K562 (cell line): Measurements from ENCODE around the gene MAZ. TPM values are rescaled to one million over a fixed set of nuclear protein-coding genes. Genes with fewer than 3 reads are reported as not detected.

ENCODE experiments used
- AFF1 ChIP-seq, 2 experiments: fragments of 450-650 bp; IDR thresholded peaks; 2 replicates each; pipeline ENCODE4 v1.6.1; 2018; ENCODE audit warnings: mild to moderate bottlenecking in 2 of 2, low read depth in 1 of 2; ENCODE audit not compliant: partially characterized antibody in 2 of 2
- CHD1 ChIP-seq: fragments of 200-600 bp; sonication (generic); IDR thresholded peaks from one replicate; pipeline ENCODE4 v1.6.1; 2012; ENCODE audit warnings: mild to moderate bottlenecking, moderate library complexity, low read length, inconsistent platforms
- E2F3 ChIP-seq: fragments of 250-450 bp; sonication (Bioruptor Pico); IDR thresholded peaks from 2 replicates; pipeline ENCODE4 v1.4.0; 2020; ENCODE audit warnings: mild to moderate bottlenecking
- FOXJ2 ChIP-seq: fragments of 200-800 bp; sonication (Bioruptor generic); IDR thresholded peaks from 2 replicates; pipeline ENCODE4 v1.6.1; 2016; ENCODE audit warnings: missing genetic modification characterization, missing compliant biosample characterization
- GTF2F1 ChIP-seq: IDR thresholded peaks from 2 replicates; pipeline ENCODE4 v1.6.1; 2011; ENCODE audit warnings: low read depth, low read length, improper control_type of control experiment
- KDM1A ChIP-seq, 2 experiments: fragments of 450-650 bp; IDR thresholded peaks; 2 replicates each; pipeline ENCODE4 v1.6.1; 2016; ENCODE audit warnings: mild to moderate bottlenecking in 2 of 2
- MIER1 ChIP-seq: fragments of 450-650 bp; IDR thresholded peaks from 2 replicates; pipeline ENCODE4 v1.6.1; 2016; ENCODE audit warnings: antibody characterized with exemption, mild to moderate bottlenecking, low read depth
- MYBL2 ChIP-seq, 2 experiments: fragments of 450-650 bp in 1 of 2; sonication (generic) in 1 of 2; formaldehyde crosslinking in 1 of 2; IDR thresholded peaks; 2 replicates each; pipeline versions ENCODE4 v1.6.1 to v1.8.1; 2017 to 2022; ENCODE audit warnings: borderline replicate concordance in 1 of 2, inconsistent platforms in 1 of 2, low read depth in 1 of 2, mild to moderate bottlenecking in 1 of 2, missing genetic modification reagents in 1 of 2, moderate library complexity in 1 of 2
- NFRKB ChIP-seq: fragments of 450-650 bp; IDR thresholded peaks from 2 replicates; pipeline ENCODE4 v1.6.1; 2016; ENCODE audit warnings: low read depth
- PTTG1 ChIP-seq: fragments of 450-650 bp; IDR thresholded peaks from 2 replicates; pipeline ENCODE4 v1.6.1; 2016; ENCODE audit warnings: low read depth, mild to moderate bottlenecking, missing genetic modification characterization, missing compliant biosample characterization
- RNF219 ChIP-seq: fragments of 250-450 bp; sonication (Bioruptor Pico); IDR thresholded peaks from 2 replicates; pipeline ENCODE4 v1.5.0; 2022; ENCODE audit warnings: mild to moderate bottlenecking
- SMAD2 ChIP-seq: fragments of 150-350 bp; IDR thresholded peaks from 2 replicates; pipeline ENCODE4 v1.6.1; 2014; ENCODE audit warnings: low read depth, mild to moderate bottlenecking, low read length
- USF1 ChIP-seq: sonication (generic); formaldehyde crosslinking; IDR thresholded peaks from 2 replicates; pipeline ENCODE4 v1.9.0; 2022; ENCODE audit warnings: mild to moderate bottlenecking, missing genetic modification reagents
- ZBTB2 ChIP-seq: fragments of 450-650 bp; IDR thresholded peaks from 2 replicates; pipeline ENCODE4 v1.6.1; 2016; ENCODE audit warnings: antibody characterized with exemption
- ZFP36 ChIP-seq: fragments of 150-350 bp; IDR thresholded peaks from 2 replicates; pipeline ENCODE4 v1.6.1; 2018; ENCODE audit warnings: low read length, low read depth; ENCODE audit not compliant: partially characterized antibody
- ZNF398 ChIP-seq: fragments of 250-450 bp; sonication (Bioruptor Pico); IDR thresholded peaks from 2 replicates; pipeline ENCODE4 v1.8.0; 2021; ENCODE audit warnings: moderate library complexity, mild to moderate bottlenecking, inconsistent platforms
- ZNF696 ChIP-seq: fragments of 250-450 bp; sonication (Bioruptor Pico); conservative IDR thresholded peaks from 2 replicates; pipeline ENCODE4 v1.4.0; 2020; ENCODE audit warnings: mild to moderate bottlenecking, moderate library complexity
- polyA plus RNA-seq, 8 experiments: library from polyadenylated mRNA; depleted of rRNA in 4 of 8; stranded (reverse) in 5 of 8; unstranded in 3 of 8; fragments of >200 nt; fragmentation: Nextera tagmentation in 2 of 8; fragmentation: Illumina TruSeq in 1 of 8; extraction: Ambion mirVana in 2 of 8; extraction: Trizol in 1 of 8; gene quantifications; 2 replicates each; pipeline versions ENCODE4 v1.2.1 to v1.2.3, GENCODE V29; 2011 to 2014; ENCODE audit warnings: inconsistent platforms in 1 of 8, missing spikeins in 1 of 8
- total RNA-seq, 7 experiments: library from RNA; depleted of rRNA in 6 of 7; stranded (reverse); fragments of >200 nt in 6 of 7; fragmentation: Illumina TruSeq in 2 of 7; extraction: Trizol in 2 of 7; gene quantifications; 2 replicates each; pipeline versions ENCODE4 v1.2.1 to v1.2.3, GENCODE V29; 2011 to 2021; ENCODE audit warnings: low replicate concordance in 1 of 7

Gene MAZ
- total and polyA plus RNA-seq, 9 of the 15 experiments (the other 6 are each of a cell fraction or from before 2014, with no cell fraction given), result 45.4 to 532 (median 250) TPM

GRCh38 chr16:29811170-29811895 lies 5.0 kb downstream of the MAZ start (continued):
- TF ChIP-seq ZBTB2, result no peak
- TF ChIP-seq PTTG1 (tag), result no peak
- TF ChIP-seq AFF1 (IDR thresholded peaks at IDR 0.05; ENCODE audit: low read depth in 1 of 2, partially characterized antibody in 2 of 2), result no peak
- no peak for TF ChIP-seq ZNF696
- TF ChIP-seq FOXJ2 (tag), result no peak
- TF ChIP-seq MYBL2 (IDR thresholded peaks at IDR 0.05; ENCODE audit: low read depth), result no peak
- no peak for TF ChIP-seq MYBL2 (CRISPR knock-in tag; IDR thresholded peaks at IDR 0.05; ENCODE audit: borderline replicate concordance)
- TF ChIP-seq RNF219 (CRISPR knock-in tag), result no peak
- TF ChIP-seq KDM1A (IDR thresholded peaks at IDR 0.05), result no peak
- no peak for TF ChIP-seq USF1
- TF ChIP-seq SMAD2, result no peak
- TF ChIP-seq ZNF398, result no peak
- no peak for TF ChIP-seq CHD1
- TF ChIP-seq GTF2F1, result no peak
- TF ChIP-seq NFRKB, result no peak
- TF ChIP-seq MIER1, result no peak
- TF ChIP-seq ZFP36, result no peak
- TF ChIP-seq E2F3 (CRISPR knock-in tag), result no peak
